ENCODE results near the gene LONRF2.

LONRF2 gene

DNA sequence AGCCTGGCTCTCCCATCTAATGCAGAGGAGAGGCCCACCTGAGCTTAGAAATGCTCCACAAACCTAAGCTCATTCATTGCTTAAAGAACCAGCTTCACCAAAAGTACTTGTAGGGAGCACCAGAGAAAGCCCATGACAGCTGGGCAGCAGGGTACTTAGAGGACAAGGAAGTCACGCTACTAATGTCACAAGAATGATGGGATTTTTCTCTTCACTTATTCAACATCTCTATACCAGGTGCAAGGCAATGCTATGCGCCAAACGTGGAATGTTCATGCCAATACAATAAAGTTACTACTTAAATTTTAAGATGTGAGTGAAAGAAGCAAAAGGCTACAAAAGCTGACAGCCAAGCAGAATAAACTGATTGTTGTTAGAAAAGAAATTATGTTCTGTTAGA lies 36.0 kb downstream of the LONRF2 start:
- H3K4me3 ChIP-seq (ENCODE audit: low read depth, low read length): no peak overlapping the region
- POLR2A ChIA-PET: no interaction called here
- no peak for DNase-seq (ENCODE audit: low read depth, low spot score)
- TF ChIP-seq, protein P1, sequence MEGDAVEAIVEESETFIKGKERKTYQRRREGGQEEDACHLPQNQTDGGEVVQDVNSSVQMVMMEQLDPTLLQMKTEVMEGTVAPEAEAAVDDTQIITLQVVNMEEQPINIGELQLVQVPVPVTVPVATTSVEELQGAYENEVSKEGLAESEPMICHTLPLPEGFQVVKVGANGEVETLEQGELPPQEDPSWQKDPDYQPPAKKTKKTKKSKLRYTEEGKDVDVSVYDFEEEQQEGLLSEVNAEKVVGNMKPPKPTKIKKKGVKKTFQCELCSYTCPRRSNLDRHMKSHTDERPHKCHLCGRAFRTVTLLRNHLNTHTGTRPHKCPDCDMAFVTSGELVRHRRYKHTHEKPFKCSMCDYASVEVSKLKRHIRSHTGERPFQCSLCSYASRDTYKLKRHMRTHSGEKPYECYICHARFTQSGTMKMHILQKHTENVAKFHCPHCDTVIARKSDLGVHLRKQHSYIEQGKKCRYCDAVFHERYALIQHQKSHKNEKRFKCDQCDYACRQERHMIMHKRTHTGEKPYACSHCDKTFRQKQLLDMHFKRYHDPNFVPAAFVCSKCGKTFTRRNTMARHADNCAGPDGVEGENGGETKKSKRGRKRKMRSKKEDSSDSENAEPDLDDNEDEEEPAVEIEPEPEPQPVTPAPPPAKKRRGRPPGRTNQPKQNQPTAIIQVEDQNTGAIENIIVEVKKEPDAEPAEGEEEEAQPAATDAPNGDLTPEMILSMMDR (IDR thresholded peaks at IDR 0.05; ENCODE audit: insufficient read depth, low read length, missing control alignments): no peak
- CTCF ChIA-PET: interaction anchor here (1.2 to 5.1 kb wide), 2 partner anchors 24 to 29 kb away, joined by 3 to 41 read pairs; no protein-coding TSS in a partner anchor

- ChIA-PET POLR2A (no interaction called here), CTCF (interaction anchor here (1.1 to 5.1 kb wide), 2 partner anchors 23 to 81 kb away, joined by 3 to 41 read pairs; no protein-coding TSS in a partner anchor)
- TF ChIP-seq, protein P1 (IDR thresholded peaks at IDR 0.05; ENCODE audit: insufficient read depth, low read length, missing control alignments): no peak
- no peak for DNase-seq (ENCODE audit: low read depth, low spot score)
- no peak overlapping the region for H3K4me3 ChIP-seq (ENCODE audit: low read depth, low read length)
These were observed 36.6 kb downstream of the LONRF2 start for GRCh38 chr2:100285691-100286090.

DNA sequence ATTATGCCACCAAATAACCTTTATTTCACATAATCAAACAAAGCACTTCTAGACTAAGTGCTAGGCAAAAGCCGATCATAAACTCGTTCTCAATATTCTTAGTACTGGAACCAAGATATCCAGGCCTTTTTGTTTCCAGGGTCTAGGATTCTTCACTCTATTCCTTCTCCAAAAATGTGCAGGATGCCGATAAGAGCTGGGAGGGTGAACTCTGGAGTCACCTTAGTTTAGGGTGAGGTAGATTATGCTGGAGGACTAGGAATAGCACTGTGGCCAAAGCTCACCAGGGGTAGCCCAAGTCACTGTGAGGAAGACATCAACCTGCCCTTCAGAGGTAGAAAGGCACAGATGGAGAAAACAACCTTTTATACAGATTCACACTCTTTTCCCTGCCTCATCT lies 37.3 kb downstream of the LONRF2 start:
- TF ChIP-seq, protein P1 (IDR thresholded peaks at IDR 0.05; ENCODE audit: insufficient read depth, low read length, missing control alignments): no peak
- no peak for DNase-seq (ENCODE audit: low read depth, low spot score)
- no peak overlapping the region for H3K4me3 ChIP-seq (ENCODE audit: low read depth, low read length)
- ChIA-PET CTCF (interaction anchor here (1.0 to 5.1 kb wide), 3 partner anchors 18 to 81 kb away, joined by 3 to 41 read pairs (median 3); no protein-coding TSS in a partner anchor), POLR2A (no interaction called here)

GRCh38 chr2:100283724-100284501 lies 38.4 kb downstream of the LONRF2 start:
- ChIA-PET CTCF (interaction anchor here (1.0 to 5.1 kb wide), 2 partner anchors 17 to 22 kb away, joined by 3 to 41 read pairs; no protein-coding TSS in a partner anchor), POLR2A (no interaction called here)
- no peak overlapping the region for H3K4me3 ChIP-seq (ENCODE audit: low read depth, low read length)
- no peak for DNase-seq (ENCODE audit: low read depth, low spot score)
- TF ChIP-seq, protein P1 (IDR thresholded peaks at IDR 0.05; ENCODE audit: insufficient read depth, low read length, missing control alignments): no peak

GRCh38 chr2:100281521-100282438 lies 40.5 kb downstream of the LONRF2 start:
- no peak for DNase-seq (ENCODE audit: low read depth, low spot score)
- TF ChIP-seq, protein P1 (IDR thresholded peaks at IDR 0.05; ENCODE audit: insufficient read depth, low read length, missing control alignments): no peak
- POLR2A ChIA-PET: interaction anchor here (1.0 kb wide), 1 partner anchor 10 kb away, joined by 3 read pairs; no protein-coding TSS in a partner anchor
- no peak overlapping the region for H3K4me3 ChIP-seq (ENCODE audit: low read depth, low read length)
- CTCF ChIA-PET: interaction anchor here (0.8 to 2.5 kb wide), 3 partner anchors 19 to 99 kb away, joined by 3 to 16 read pairs (median 5); no protein-coding TSS in a partner anchor
